Ishikawa (cell line): ENCODE results near the gene DNAJB13.

Source experiments
- CEBPB ChIP-seq: IDR thresholded peaks from 2 replicates; pipeline ENCODE4 v1.6.1; 2012
- CREB1 ChIP-seq: IDR thresholded peaks from 2 replicates; pipeline ENCODE4 v1.6.1; 2012; ENCODE audit warnings: low read depth
- EGR1 ChIP-seq: IDR thresholded peaks from 2 replicates; pipeline ENCODE4 v1.6.1; 2012
- EP300 ChIP-seq: IDR thresholded peaks from 2 replicates; pipeline ENCODE4 v1.6.1; 2012; ENCODE audit warnings: borderline replicate concordance
- FOXM1 ChIP-seq: IDR thresholded peaks from 2 replicates; pipeline ENCODE4 v1.6.1; 2012; ENCODE audit warnings: low read depth, borderline replicate concordance
- NFIC ChIP-seq: IDR thresholded peaks from 2 replicates; pipeline ENCODE4 v1.6.1; 2012
- RAD21 ChIP-seq: IDR thresholded peaks from 2 replicates; pipeline ENCODE4 v1.6.1; 2012; ENCODE audit warnings: low read depth
- TAF1 ChIP-seq: IDR thresholded peaks from 2 replicates; pipeline ENCODE4 v1.6.1; 2012; ENCODE audit warnings: low read depth, mild to moderate bottlenecking
- TCF12 ChIP-seq: IDR thresholded peaks from 2 replicates; pipeline ENCODE4 v1.6.1; 2012; ENCODE audit warnings: low read depth
- TEAD4 ChIP-seq: IDR thresholded peaks from 2 replicates; pipeline ENCODE4 v1.6.1; 2012
- YY1 ChIP-seq: IDR thresholded peaks from 2 replicates; pipeline ENCODE4 v1.6.1; 2012; ENCODE audit warnings: low read depth
- ZBTB7A ChIP-seq: IDR thresholded peaks from 2 replicates; pipeline ENCODE4 v1.6.1; 2012; ENCODE audit warnings: low read depth
- TF ChIP-seq, protein P1 (sequence below): IDR thresholded peaks from 2 replicates; pipeline ENCODE4 v1.6.1; 2012
- TF ChIP-seq, protein P2 (sequence below): IDR thresholded peaks from 2 replicates; pipeline ENCODE4 v1.6.1; 2012
- TF ChIP-seq, protein P3 (sequence below): IDR thresholded peaks from 2 replicates; pipeline ENCODE4 v1.6.1; 2012; ENCODE audit warnings: low read depth, mild to moderate bottlenecking

Gene DNAJB13

DNA sequence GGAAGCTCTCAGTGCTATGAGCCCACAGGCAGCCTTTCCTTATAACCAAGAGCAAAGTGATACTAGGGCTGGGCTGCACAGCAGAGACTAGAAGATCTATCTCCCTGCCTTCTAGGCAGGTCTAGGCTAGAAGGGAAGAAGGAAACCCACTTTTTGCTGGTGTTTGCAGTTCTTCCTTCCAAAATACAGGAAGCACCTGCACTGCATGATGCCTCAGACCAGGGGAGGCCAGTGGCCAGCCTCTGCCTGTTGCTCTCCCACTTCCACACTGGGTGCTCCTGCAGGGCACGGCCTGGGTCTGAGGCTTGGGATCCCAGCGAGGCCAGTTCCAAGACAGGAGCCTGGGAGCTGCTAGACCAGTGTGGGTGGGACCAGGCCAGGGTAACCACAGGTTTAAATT lies 64.1 kb downstream of the DNAJB13 start:
- TF ChIP-seq, protein P1, sequence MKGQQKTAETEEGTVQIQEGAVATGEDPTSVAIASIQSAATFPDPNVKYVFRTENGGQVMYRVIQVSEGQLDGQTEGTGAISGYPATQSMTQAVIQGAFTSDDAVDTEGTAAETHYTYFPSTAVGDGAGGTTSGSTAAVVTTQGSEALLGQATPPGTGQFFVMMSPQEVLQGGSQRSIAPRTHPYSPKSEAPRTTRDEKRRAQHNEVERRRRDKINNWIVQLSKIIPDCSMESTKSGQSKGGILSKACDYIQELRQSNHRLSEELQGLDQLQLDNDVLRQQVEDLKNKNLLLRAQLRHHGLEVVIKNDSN = no peak
- TF ChIP-seq TAF1 (no peak), NFIC (no peak), YY1 (no peak)
- TF ChIP-seq, protein P2, sequence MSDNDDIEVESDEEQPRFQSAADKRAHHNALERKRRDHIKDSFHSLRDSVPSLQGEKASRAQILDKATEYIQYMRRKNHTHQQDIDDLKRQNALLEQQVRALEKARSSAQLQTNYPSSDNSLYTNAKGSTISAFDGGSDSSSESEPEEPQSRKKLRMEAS = no peak

DNA sequence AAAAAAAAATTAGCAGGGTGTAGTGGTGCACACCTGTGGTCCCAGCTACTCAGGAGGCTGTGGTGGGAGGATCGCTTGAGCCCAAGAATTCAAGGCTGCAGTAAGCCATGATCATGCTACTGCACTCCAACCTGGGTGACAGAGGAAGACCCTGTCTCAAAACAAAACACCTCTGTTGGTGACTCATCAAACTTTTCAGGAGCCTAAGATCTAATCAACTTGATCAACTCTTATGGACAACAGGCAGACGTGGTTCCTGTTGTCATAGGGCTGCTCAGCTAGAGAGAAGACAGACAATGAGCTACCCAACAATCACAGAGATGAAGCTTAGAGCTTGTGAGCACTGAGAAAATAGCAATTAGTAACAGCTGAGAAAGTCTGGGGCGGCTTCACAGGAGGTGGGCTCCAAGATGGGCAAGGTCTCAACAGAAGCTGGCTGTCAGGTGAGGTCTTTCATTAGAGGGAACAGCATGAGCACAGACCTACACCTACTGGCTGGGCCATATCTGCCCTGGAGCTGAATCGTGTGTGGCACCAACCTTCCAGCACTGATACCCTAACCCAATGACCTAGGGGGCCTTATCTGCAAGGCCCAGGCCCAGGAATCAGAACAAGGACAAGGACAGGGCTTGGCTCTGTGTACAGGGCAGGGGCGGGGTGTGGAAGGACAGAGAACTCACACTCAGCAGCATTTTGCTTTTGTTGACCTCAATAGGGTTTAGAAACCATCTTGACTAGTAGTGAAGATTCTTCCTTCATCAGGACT lies 65.3 kb downstream of the DNAJB13 start:
- TF ChIP-seq, protein P3, sequence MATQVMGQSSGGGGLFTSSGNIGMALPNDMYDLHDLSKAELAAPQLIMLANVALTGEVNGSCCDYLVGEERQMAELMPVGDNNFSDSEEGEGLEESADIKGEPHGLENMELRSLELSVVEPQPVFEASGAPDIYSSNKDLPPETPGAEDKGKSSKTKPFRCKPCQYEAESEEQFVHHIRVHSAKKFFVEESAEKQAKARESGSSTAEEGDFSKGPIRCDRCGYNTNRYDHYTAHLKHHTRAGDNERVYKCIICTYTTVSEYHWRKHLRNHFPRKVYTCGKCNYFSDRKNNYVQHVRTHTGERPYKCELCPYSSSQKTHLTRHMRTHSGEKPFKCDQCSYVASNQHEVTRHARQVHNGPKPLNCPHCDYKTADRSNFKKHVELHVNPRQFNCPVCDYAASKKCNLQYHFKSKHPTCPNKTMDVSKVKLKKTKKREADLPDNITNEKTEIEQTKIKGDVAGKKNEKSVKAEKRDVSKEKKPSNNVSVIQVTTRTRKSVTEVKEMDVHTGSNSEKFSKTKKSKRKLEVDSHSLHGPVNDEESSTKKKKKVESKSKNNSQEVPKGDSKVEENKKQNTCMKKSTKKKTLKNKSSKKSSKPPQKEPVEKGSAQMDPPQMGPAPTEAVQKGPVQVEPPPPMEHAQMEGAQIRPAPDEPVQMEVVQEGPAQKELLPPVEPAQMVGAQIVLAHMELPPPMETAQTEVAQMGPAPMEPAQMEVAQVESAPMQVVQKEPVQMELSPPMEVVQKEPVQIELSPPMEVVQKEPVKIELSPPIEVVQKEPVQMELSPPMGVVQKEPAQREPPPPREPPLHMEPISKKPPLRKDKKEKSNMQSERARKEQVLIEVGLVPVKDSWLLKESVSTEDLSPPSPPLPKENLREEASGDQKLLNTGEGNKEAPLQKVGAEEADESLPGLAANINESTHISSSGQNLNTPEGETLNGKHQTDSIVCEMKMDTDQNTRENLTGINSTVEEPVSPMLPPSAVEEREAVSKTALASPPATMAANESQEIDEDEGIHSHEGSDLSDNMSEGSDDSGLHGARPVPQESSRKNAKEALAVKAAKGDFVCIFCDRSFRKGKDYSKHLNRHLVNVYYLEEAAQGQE = no peak
- no peak for TF ChIP-seq FOXM1
- TF ChIP-seq EGR1 = no peak
- TF ChIP-seq YY1 = no peak
- no peak for TF ChIP-seq RAD21
- no peak for TF ChIP-seq CEBPB
- TF ChIP-seq, protein P2 = no peak

DNA sequence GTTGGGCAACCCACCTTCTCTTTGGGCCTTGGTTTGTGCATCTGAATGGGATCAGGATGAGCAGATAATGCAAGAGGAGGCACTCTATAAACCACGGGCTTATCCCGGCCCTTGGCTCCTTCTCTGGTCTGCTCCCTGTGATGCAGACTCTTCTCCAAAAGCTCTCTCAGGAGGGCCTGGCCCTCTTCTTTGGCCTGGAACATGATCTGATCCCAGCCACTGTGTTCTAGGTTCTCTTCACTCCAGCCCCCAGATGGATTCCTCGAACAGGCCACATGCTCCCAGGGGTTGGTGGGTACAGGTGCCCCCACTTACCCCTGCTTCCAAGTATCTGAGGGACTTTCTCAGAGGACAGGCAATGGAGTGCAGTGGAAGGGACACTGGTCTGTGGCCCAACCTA lies 66.8 kb downstream of the DNAJB13 start:
- TF ChIP-seq EGR1 (no peak), TAF1 (no peak), CEBPB (no peak), TEAD4 (no peak), FOXM1 (no peak), NFIC (no peak), EP300 (no peak), TCF12 (no peak), CREB1 (no peak), YY1 (no peak), RAD21 (no peak), ZBTB7A (no peak)
- TF ChIP-seq, protein P3 = no peak
- TF ChIP-seq, protein P2 = no peak
- TF ChIP-seq, protein P1 = no peak

DNA sequence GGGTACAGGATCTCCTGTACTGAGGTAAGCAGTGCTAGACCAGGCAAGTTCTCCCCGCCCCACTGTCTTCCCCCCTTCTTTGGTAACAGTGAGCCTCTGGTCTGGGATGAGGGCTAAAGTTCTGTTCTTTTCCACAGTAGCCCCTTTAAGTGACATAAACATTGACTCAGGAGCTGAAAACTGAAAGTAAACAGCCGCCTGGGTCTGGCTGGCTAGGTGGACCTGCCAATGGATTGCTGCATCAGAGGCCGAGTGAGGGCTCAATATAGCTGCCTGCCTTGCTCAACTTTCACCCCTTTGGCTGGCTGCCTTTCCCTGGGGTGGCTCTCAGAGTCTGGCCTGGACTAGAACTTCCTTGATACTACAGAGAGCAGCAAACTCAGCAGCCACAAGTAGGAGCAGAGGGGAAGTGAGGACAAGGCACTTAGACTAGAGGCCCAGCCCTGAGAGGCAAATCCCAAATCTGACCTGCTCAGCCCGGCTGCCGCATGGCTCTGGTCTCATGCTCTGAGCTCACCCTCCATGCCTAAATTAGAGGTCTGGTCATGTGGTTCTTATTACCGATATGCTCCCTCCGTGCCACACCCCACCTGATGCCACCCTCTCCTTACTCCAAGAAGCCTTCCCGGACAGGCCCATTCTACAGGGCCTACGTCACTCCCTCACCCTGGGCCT lies 67.6 kb downstream of the DNAJB13 start:
- TF ChIP-seq EP300 (no peak), RAD21 (no peak), CEBPB (no peak), TEAD4 (no peak), TCF12 (no peak), CREB1 (no peak), YY1 (no peak)

DNA sequence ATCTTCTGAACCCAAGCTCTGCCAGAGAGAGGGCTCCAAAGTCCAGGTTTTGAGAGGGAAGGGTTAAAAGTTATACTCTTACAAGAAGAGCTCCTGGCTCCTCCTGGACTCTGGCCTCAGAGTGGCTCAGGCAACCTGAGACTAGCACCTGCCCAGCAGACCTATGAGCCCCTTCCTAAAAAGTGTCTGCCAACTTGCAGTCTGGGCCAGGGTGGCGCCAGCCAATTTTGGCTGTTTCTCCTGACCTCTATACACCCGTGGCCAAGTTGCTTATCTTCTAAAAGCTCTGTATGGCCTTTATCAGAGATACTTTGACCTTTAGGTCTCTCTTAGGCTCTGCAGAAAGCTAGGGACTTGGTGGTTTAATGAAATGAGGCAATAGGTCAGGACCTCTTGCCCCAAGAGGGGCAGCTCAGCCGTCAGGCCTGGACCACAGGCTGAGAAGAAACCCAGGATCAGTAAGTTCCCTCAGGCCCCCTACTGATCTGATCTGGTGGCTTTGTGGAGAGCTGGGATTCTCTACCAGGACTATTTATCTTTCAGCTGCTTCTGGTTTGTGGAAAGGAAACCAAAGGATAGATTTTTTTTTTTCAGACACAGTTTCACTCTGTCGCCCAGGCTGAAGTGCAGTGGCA lies 68.4 kb downstream of the DNAJB13 start:
- TF ChIP-seq, protein P1 = no peak
- TF ChIP-seq TEAD4 (no peak), FOXM1 (no peak), CEBPB (no peak), CREB1 (no peak), EP300 (no peak), YY1 (no peak), RAD21 (no peak), NFIC (no peak), TCF12 (no peak), TAF1 (no peak), ZBTB7A (no peak), EGR1 (no peak)
- TF ChIP-seq, protein P3 = no peak
- TF ChIP-seq, protein P2 = no peak
